SK-N-SH (cell line): Measurements from ENCODE around the gene KIF9.

Experiments used
- CTCF ChIP-seq: fragments of 200-600 bp; sonication (generic); IDR thresholded peaks from 2 replicates; pipeline ENCODE4 v1.6.1; 2017; ENCODE audit warnings: antibody characterized with exemption, mild to moderate bottlenecking, moderate library complexity
- USF2 ChIP-seq: fragments of 150-350 bp; IDR thresholded peaks from 2 replicates; pipeline ENCODE4 v1.6.1; 2017; ENCODE audit warnings: antibody characterized with exemption, low read length, low read depth, borderline replicate concordance

DNA sequence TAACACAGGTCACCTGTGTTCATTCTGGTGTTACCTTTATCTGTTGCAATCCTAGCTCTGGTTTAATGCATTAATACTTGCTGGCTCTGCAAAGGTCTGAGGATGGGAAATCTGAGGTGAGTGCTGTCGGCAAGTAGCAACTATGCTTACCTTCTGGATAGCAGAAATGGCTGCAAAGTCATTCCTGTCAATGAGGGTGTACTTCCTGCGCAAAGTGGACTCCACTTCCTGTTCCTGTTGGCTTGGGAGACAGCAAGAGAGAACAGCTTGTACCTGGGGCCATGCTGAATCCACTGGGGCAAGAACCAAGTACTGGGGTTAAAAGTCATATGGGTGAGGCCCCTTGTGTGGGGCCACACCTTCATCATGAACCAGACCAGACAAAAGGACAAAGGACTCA, 37.3 kb downstream of the KIF9 start:
- no peak for TF ChIP-seq CTCF
- TF ChIP-seq USF2 = no peak
